B cell (primary cell): Measurements from ENCODE around the gene IFTAP. TPM values are rescaled to one million over a fixed set of nuclear protein-coding genes. Genes with fewer than 3 reads are reported as not detected.

ENCODE experiments used
- ATAC-seq: fragments of 200-7000 bp; cut with Tn5 transposase; one replicate; pipeline ENCODE4 v1.10.0; 2021; ENCODE audit warnings: low read depth, mild to moderate bottlenecking, moderate number of reproducible peaks, moderate library complexity
- CTCF ChIA-PET: fragments of 350-600 bp; sonication (Branson Sonifier 250); formaldehyde crosslinking; loops from one replicate; lab custom pipeline; 2021; ENCODE audit warnings: antibody characterized with exemption, inconsistent platforms; lab: Charles Lee
- POLR2A ChIA-PET: fragments of 350-600 bp; sonication (Branson Sonifier 250); formaldehyde crosslinking; loops from one replicate; lab custom pipeline; 2021; ENCODE audit warnings: antibody characterized with exemption; lab: Charles Lee
- DNase-seq: peaks from one replicate; pipeline ENCODE4 v3.0.0; 2013
- H2AFZ ChIP-seq: 2 replicates; pipeline ENCODE4 v1.6.1; 2012; ENCODE audit warnings: mild to moderate bottlenecking, low read depth, low read length; ENCODE audit not compliant: insufficient read depth, poor library complexity, severe bottlenecking
- H3K27ac ChIP-seq, 2 donors: 1 replicate in 1 of 2; 2 replicates in 1 of 2; pipeline ENCODE4 v1.5.1; 2012 to 2013; ENCODE audit warnings: low read length in 2 of 2, mild to moderate bottlenecking in 2 of 2, moderate library complexity in 1 of 2
- H3K27me3 ChIP-seq, 4 experiments: fragments of 200-600 bp in 1 of 4; sonication (generic) in 1 of 4; replicated peaks in 1 of 4; 1 replicate in 2 of 4; 2 replicates in 2 of 4; pipeline versions ENCODE4 v1.6.1 to v1.7.0; 2013 to 2016; ENCODE audit warnings: low read length in 3 of 4, mild to moderate bottlenecking in 2 of 4, mixed read lengths in 1 of 4, moderate library complexity in 1 of 4; ENCODE audit not compliant: insufficient read depth in 4 of 4, control insufficient read depth in 3 of 4; ENCODE audit errors: control extremely low read depth in 1 of 4
- H3K36me3 ChIP-seq, 2 experiments: replicated peaks in 1 of 2; 1 replicate in 1 of 2; 2 replicates in 1 of 2; pipeline versions ENCODE4 v1.6.1 to v1.7.1; 2013; ENCODE audit warnings: low read length in 1 of 2; ENCODE audit not compliant: insufficient read depth in 2 of 2, control insufficient read depth in 1 of 2; ENCODE audit errors: control extremely low read depth in 1 of 2, extremely low read depth in 1 of 2
- H3K4me1 ChIP-seq, 2 donors: fragments of 200-600 bp in 1 of 2; sonication (generic) in 1 of 2; 1 replicate in 1 of 2; 2 replicates in 1 of 2; pipeline versions ENCODE4 v1.5.1 to v1.6.1; 2013 to 2017; ENCODE audit warnings: low read length in 2 of 2; ENCODE audit not compliant: control insufficient read depth in 2 of 2, insufficient read depth in 2 of 2
- H3K4me2 ChIP-seq: replicated peaks from 2 replicates; pipeline ENCODE3; 2012; ENCODE audit warnings: mild to moderate bottlenecking, low read depth, low read length; ENCODE audit not compliant: poor library complexity, severe bottlenecking
- H3K4me3 ChIP-seq, 5 experiments: fragments of 200-600 bp in 1 of 5; sonication (generic) in 1 of 5; 1 replicate in 3 of 5; 2 replicates in 2 of 5; pipeline versions ENCODE4 v1.5.1 to v1.7.0; 2011 to 2016; ENCODE audit warnings: low read length in 4 of 5, mild to moderate bottlenecking in 4 of 5, low read depth in 2 of 5, control low read depth in 1 of 5, moderate library complexity in 1 of 5; ENCODE audit not compliant: insufficient read depth in 1 of 5; ENCODE audit errors: control extremely low read depth in 1 of 5, extremely low read depth in 1 of 5
- H3K79me2 ChIP-seq: fragments of 200-600 bp; sonication (generic); one replicate; pipeline ENCODE4 v1.6.0; 2016; ENCODE audit warnings: low read length; ENCODE audit not compliant: control insufficient read depth, insufficient read depth
- H3K9ac ChIP-seq: fragments of 200-600 bp; sonication (generic); 2 replicates; pipeline ENCODE4 v1.6.1; 2017; ENCODE audit warnings: mild to moderate bottlenecking, low read length, moderate library complexity
- H3K9me3 ChIP-seq, 3 donors: one replicate each; pipeline versions ENCODE4 v1.6.1 to v1.7.1; 2013; ENCODE audit warnings: low read length in 2 of 3; ENCODE audit not compliant: control insufficient read depth in 2 of 3, insufficient read depth in 1 of 3; ENCODE audit errors: control extremely low read depth in 1 of 3
- H4K20me1 ChIP-seq: 2 replicates; pipeline ENCODE4 v1.6.0; 2012; ENCODE audit warnings: mild to moderate bottlenecking, low read length; ENCODE audit not compliant: insufficient read depth, control insufficient read depth, poor library complexity, severe bottlenecking
- H3K27ac Mint-ChIP-seq: one replicate; pipeline ENCODE4 v1.8.0; 2021; ENCODE audit warnings: mixed read lengths
- H3K27me3 Mint-ChIP-seq: one replicate; pipeline ENCODE4 v1.8.0; 2021; ENCODE audit warnings: mixed read lengths
- H3K4me1 Mint-ChIP-seq: one replicate; pipeline ENCODE4 v1.8.0; 2021; ENCODE audit warnings: mixed read lengths
- H3K4me3 Mint-ChIP-seq: one replicate; pipeline ENCODE4 v1.8.0; 2021; ENCODE audit warnings: mixed read lengths
- H3K9me3 Mint-ChIP-seq: one replicate; pipeline ENCODE4 v1.8.0; 2022; ENCODE audit warnings: mixed read lengths; ENCODE audit not compliant: insufficient read depth
- EZH2 ChIP-seq: IDR thresholded peaks from 2 replicates; pipeline ENCODE4 v1.6.1; 2012; ENCODE audit warnings: borderline replicate concordance, low read depth, mild to moderate bottlenecking, moderate library complexity, low read length; ENCODE audit not compliant: insufficient read depth, poor library complexity, severe bottlenecking
- WGBS: methylation state at CpG from one replicate; pipeline ENCODE4 v1.1.5; 2013; ENCODE audit warnings: missing lambda C conversion rate; ENCODE audit not compliant: insufficient coverage; 5-methylcytosine and 5-hydroxymethylcytosine counted together
- intact Hi-C: fragments of 100-400 bp; cut with micrococcal nuclease; formaldehyde crosslinking; loops from one replicate; pipeline ENCODE4 v1.10.0; 2022
- polyA plus RNA-seq: library from polyadenylated mRNA; depleted of rRNA; stranded (reverse); fragments of >200 nt; gene quantifications from 2 replicates; pipeline ENCODE4 v1.2.3, GENCODE V29; 2012
- total RNA-seq, 2 donors: library from RNA; stranded (reverse); fragments of 120-200 nt in 1 of 2; gene quantifications; 1 replicate in 1 of 2; 2 replicates in 1 of 2; pipeline versions ENCODE4 v1.2.3 to v1.2.4, GENCODE V29; 2013 to 2022
- TF ChIP-seq, protein P1 (sequence below): fragments of 200-600 bp; IDR thresholded peaks from one replicate; pipeline ENCODE4 v1.8.0; 2022; ENCODE audit warnings: antibody characterized with exemption, mild to moderate bottlenecking

IFTAP gene
- total and polyA plus RNA-seq, 2 donors (not counting 1 experiment from before 2014, with no cell fraction given): 0.31 TPM; not detected in 1

DNA sequence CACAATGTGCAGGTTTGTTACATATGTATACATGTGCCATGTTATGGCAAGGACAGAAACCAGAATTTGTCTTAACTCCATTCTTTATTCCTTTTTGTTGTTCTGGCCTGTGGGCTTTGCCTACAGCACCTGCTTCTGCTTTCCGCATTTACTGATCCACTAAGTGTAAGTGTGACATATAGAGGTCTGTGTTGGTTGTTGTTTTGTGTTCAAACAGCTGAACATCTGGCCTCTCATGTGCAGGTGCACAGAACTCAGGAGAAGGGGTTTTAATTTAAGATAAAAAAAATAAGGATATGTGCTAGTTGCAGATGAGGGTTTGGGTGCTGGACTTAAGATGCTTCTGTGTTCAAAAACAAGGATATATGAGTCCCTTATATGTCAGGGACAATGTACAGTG, 89.5 kb downstream of the IFTAP start:
- no peak for ATAC-seq
- no peak overlapping the region for H3K27ac Mint-ChIP-seq
- no peaks in the 10 kb centered on the region for H3K4me1 Mint-ChIP-seq
- Histone ChIP-seq H3K27ac (no peak overlapping the region), H3K9me3 (no peaks in the 10 kb centered on the region), H3K4me2 (no peak overlapping the region), H3K36me3 (no peaks in the 10 kb centered on the region), H3K79me2 (no peaks in the 10 kb centered on the region), H3K9ac (no peak overlapping the region), H3K4me1 (no peaks in the 10 kb centered on the region), H2AFZ (no peak overlapping the region), H3K27me3 (peaks cover 0 to 5% (median 0%) of the 10 kb centered on the region in 4 experiments), H4K20me1 (no peaks in the 10 kb centered on the region), H3K4me3 (no peak overlapping the region)
- no peak overlapping the region for H3K4me3 Mint-ChIP-seq
- H3K27me3 Mint-ChIP-seq: peaks cover 10% of the 10 kb centered on the region
- POLR2A ChIA-PET: no interaction called here
- WGBS: 88% methylated on average over 1 of the region's 1 CpG
- CTCF ChIA-PET: no interaction called here
- TF ChIP-seq, protein P1, sequence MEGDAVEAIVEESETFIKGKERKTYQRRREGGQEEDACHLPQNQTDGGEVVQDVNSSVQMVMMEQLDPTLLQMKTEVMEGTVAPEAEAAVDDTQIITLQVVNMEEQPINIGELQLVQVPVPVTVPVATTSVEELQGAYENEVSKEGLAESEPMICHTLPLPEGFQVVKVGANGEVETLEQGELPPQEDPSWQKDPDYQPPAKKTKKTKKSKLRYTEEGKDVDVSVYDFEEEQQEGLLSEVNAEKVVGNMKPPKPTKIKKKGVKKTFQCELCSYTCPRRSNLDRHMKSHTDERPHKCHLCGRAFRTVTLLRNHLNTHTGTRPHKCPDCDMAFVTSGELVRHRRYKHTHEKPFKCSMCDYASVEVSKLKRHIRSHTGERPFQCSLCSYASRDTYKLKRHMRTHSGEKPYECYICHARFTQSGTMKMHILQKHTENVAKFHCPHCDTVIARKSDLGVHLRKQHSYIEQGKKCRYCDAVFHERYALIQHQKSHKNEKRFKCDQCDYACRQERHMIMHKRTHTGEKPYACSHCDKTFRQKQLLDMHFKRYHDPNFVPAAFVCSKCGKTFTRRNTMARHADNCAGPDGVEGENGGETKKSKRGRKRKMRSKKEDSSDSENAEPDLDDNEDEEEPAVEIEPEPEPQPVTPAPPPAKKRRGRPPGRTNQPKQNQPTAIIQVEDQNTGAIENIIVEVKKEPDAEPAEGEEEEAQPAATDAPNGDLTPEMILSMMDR: no peak
- TF ChIP-seq EZH2: no peak
- peaks cover 3% of the 10 kb centered on the region for H3K9me3 Mint-ChIP-seq
- DNase-seq: no peak
- intact Hi-C loops: no loop called here

- Histone ChIP-seq H2AFZ (no peak overlapping the region), H3K4me2 (no peak overlapping the region), H3K4me3 (no peak overlapping the region), H3K79me2 (no peaks in the 10 kb centered on the region), H3K36me3 (no peaks in the 10 kb centered on the region), H4K20me1 (no peaks in the 10 kb centered on the region), H3K9me3 (no peaks in the 10 kb centered on the region), H3K27me3 (peaks cover 0 to 5% (median 0%) of the 10 kb centered on the region in 4 experiments), H3K4me1 (no peaks in the 10 kb centered on the region), H3K9ac (no peak overlapping the region), H3K27ac (no peak overlapping the region)
- POLR2A ChIA-PET: no interaction called here
- Mint-ChIP-seq H3K9me3 (peaks cover 3% of the 10 kb centered on the region), H3K4me1 (no peaks in the 10 kb centered on the region), H3K4me3 (no peak overlapping the region), H3K27me3 (peaks cover 10% of the 10 kb centered on the region), H3K27ac (no peak overlapping the region)
- ATAC-seq (no peak), DNase-seq (no peak)
- intact Hi-C loops: no loop called here
- CTCF ChIA-PET: no interaction called here
- WGBS: 81% methylated on average over 4 of the region's 12 CpGs
- TF ChIP-seq, protein P1: no peak
- TF ChIP-seq EZH2: no peak
These were observed 90.8 kb downstream of the IFTAP start for GRCh38 chr11:36684840-36685801.
